Measurements from ENCODE around the gene GFPT2. TPM values are rescaled to one million over a fixed set of nuclear protein-coding genes. Genes with fewer than 3 reads are reported as not detected.

Gene GFPT2
- polyA plus RNA-seq, 1 donor = 5.1 TPM

DNA sequence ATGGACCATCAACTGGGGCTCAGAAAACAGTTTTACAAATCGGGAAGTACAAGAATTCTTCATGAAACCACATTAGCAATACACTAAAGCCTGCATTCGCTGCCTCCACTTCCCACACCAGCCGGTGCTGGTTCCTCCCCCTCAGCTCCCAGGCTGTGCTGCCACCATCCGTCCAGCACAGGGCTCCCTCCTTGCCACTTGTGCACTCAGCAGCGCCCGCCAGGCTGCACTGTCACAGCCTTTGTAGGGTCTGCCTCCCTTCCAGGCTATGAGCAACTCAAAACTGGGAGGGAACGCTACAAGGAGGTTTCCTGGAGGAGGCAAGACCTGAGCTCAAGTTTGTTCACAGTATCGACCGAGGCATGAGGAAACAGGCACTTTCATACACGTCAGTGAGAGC is 69.0 kb downstream of the GFPT2 start:
- no peak for DNase-seq

DNA sequence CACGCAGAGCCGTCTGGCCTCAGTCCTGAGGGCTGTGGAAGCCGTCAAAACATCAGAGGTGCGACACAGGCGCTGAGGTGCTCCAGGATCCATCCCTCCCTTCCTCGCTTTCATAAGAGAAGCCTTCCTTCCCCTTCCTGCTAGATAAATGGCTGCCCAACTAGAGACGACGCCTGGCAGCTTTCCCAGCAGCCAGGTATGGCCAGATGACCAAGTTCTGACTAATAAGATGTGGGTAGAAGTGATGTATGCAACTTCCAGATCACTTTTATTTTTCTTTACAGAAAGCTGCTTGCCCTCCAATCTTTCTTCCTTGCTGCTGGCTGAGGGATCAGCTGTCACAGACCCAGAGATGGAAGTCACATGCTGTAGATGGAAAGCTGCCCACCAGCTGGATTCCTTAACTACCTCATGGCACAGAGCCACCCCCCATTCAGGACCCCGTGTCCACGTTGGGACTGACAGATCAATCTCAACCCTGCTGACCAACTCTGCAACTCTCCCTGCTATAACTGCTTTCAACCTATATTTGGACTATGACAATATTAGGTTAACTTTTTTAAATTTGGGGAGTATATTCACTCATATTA is 70.0 kb downstream of the GFPT2 start:
- no peak for DNase-seq

DNA sequence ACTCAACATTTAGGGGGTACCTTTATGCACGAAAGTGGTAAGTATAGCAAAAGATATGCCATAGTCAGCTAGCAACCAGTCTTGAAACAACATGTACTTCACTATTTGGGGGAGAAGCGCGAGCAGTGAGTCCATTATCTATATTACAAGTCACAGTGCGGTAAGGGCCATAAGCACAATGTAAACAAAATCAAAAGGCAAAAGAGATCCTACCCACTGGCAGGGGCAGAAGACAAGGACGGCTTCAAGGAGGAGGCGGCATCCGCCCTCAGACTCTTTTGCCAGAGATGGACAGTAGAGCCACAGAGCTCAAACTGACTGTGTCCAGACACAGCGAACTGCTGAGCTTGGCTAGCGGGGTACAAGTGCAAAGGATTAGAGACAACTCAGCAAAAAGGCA is 70.9 kb downstream of the GFPT2 start:
- no peak for DNase-seq

DNA sequence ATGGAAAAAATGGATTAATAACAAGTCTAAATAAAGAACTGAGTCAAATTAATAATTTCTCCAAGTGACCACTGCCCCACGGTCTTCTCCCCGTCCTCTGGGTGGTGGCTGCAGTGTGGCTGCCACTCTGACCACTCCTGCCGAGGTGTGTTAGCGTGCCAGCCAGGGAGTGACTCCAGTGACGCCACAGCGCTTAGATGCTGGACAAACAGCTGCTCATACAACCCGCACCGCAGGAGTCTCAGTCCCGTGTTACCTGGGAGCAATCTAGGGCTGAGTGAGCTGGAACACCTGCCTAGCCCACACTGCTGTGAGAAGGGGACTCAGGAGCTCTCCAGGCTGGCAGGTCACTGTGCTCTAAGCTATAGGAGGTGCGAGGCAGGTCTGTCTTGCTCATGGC is 71.4 kb downstream of the GFPT2 start:
- no peak for DNase-seq

DNA sequence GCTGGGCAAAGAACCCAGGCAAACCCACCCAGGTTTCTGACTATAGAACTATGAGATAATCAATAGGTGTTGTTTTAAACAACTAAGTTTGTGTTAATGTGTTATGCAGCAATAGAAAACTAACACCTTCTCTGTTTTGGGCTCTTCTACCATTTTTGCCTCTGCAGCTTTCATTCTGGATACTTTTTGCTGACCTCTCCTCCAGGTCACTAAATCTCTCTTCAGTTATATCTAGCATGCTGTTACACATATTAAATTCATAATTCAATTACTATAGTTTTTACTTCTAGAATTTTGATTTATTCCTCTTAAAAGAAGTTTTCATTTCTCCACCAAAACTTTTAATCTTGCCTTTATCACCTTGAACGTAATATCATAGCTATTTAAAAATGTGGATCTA is 78.4 kb downstream of the GFPT2 start:
- no peak for DNase-seq

DNA sequence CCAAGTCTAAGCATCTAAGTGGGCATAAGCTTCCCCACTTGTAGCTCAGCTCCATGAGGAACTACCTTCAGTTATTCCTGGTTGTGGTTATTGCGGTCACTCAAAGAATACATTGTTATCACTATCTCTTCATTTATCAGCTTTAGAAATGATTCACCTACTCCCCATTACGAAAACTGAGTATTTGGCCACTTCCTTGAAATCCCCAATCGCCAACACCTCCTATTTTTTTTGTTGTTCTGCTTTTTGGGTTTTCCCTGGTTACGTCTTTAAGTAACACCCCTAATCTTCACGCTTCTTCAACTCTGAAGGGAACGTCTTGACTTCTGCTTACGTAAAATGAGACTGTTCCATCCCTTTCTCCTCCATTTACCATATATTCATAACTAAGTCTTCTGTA is 81.9 kb downstream of the GFPT2 start:
- no peak for DNase-seq

DNA sequence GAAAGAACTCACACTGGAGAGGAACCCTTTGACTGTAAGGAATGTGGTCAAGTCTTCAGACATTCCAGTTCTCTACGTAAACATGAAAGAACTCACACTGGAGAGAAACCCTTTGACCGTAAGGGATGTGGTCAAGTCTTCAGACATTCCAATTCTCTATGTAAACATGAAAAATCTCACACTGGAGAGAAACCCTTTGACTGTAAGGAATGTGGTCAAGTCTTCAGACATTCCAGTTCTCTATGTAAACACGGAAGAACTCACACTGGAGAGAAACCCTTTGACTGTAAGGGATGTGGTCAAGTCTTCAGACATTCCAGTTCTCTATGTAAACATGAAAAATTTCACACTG is 93.9 kb downstream of the GFPT2 start:
- DNase-seq = no peak

DNA sequence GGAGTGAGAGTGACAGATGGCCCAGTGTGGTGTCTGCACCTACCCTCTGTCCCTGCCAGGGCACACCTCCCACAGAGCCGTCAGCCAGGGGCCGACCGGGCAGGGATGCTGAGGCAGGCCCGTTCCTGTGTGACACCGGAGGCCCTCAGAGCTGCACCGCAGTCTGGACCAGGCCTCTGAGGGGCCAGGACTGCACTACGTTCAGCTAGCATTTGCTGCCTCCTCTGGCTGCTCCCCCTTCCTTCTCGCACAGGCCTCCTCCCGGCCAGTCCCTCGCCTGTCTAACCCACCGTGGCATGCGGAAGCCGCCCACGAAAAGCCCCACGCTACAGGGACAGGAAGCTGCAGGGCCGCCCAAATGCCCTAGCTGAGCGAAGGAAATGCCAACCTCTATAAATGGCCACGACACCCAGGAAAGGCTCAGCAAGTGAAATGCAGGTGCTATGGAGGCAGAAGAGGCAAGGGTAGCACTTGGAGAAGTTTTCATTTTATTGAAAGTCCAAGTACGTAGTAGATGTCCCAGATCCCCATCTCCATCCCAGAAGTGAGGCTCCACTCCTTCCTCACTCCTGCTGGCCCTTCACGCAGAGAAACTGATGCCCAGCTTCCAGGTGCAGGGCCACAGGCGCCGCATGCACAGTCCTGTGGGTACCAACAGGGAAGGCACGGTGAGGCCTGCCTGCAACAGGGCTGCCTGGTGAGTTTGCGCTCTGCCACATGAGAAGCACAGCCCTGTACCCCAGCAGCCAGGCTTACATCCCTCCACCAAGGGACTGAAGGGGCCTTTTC is 99.9 kb downstream of the GFPT2 start:
- DNase-seq = no peak

DNA sequence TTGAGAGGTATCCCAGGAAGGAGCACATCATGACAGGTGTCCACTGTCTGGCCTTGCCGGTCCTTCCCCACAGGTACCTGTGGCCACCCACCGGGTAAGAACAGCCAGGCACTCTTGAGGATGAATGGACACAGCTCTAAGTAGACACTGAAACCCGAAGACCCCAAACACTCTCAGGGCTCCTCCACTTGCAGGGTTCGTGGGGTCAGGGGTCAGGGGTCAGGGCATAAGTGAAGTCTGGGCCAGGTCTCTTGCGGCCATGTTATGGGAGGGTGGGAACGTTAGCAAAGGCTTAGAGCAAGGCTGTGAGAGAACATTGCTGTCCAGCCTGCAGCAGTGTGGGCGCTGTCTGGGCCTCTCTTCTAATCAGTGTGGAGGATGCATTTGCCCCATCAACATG is 101.2 kb downstream of the GFPT2 start:
- no peak for DNase-seq

DNA sequence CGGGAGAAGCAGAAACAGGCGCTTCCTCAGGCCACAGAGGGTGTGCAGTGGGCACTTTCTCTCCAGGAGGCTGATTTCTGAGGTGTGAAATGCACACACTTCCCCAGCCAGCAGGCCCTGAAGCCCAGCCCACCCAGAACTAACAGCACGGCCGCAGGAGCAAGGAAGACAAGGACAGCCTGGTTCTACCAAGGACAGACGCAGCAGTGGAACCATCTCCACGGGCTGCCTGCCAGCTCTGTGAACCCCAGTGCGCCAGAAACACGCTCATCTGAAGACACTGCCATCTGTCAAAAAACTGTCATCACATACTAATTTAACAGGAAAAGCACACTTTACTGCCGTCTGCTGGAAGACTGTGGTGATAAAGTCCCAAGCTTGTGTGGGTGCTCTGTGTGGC is 102.0 kb downstream of the GFPT2 start:
- DNase-seq = no peak

Other genes with a start within 250 kb of the GFPT2 start
- gene RASGEF1C, start 144.1 kb downstream of the GFPT2 start, polyA plus RNA-seq (ENCODE audit: insufficient read length) = 0.27 TPM
- 44.1 TPM for gene MAPK9, start 61.3 kb downstream of the GFPT2 start, polyA plus RNA-seq (ENCODE audit: insufficient read length)
- 74.4 TPM for gene CNOT6, start 141.0 kb upstream of the GFPT2 start, polyA plus RNA-seq (ENCODE audit: insufficient read length)
- gene SCGB3A1, start 238.2 kb upstream of the GFPT2 start, polyA plus RNA-seq (ENCODE audit: insufficient read length) = not detected